G401 (cell line): ENCODE results near the gene TMEM186. TPM values are rescaled to one million over a fixed set of nuclear protein-coding genes. Genes with fewer than 3 reads are reported as not detected.
"Not testable (repeated sequence)": the region's sequence is repeated elsewhere in the genome, so short reads cannot be mapped to it uniquely, and the experiment has no call there.

Experiments
- DNase-seq: peaks from one replicate; pipeline ENCODE4 v3.0.0-alpha.2; 2015; ENCODE audit warnings: low spot score
- in situ Hi-C: cut with HindIII; loops from 2 replicates; pipeline ENCODE4 v1.10.0; 2016; ENCODE audit warnings: low sequenced_read_pairs, mixed read lengths
- total RNA-seq: library from RNA; depleted of rRNA; stranded (reverse); fragments of >200 nt; shearing (Covaris generic); gene quantifications from 2 replicates; pipeline ENCODE4 v1.2.3, GENCODE V29; 2014; rRNA removed

Gene TMEM186, protein sequence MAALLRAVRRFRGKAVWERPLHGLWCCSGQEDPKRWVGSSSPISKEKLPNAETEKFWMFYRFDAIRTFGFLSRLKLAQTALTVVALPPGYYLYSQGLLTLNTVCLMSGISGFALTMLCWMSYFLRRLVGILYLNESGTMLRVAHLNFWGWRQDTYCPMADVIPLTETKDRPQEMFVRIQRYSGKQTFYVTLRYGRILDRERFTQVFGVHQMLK
- 9.0 and 14.3 TPM in 2 replicates for total RNA-seq

GRCh38 chr16:8797364-8798173 is at the start of gene TMEM186, which contains the start of gene PMM2:
Gene TMEM186 (minus strand): TSS chr16:8797639. CDS start chr16:8797614, 25 bp downstream.
Gene PMM2 (plus strand): TSS chr16:8797839. CDS start chr16:8797883, 44 bp downstream.
- DNase-seq = peak; percentile 97
- in situ Hi-C loops = no loop called here

GRCh38 chr16:8847145-8847544 is 49.7 kb upstream of the TMEM186 start:
- in situ Hi-C loops = no loop called here
- DNase-seq = no peak

GRCh38 chr16:8846401-8846932 is 49.0 kb upstream of the TMEM186 start:
- in situ Hi-C loops = no loop called here
- no peak for DNase-seq

DNA sequence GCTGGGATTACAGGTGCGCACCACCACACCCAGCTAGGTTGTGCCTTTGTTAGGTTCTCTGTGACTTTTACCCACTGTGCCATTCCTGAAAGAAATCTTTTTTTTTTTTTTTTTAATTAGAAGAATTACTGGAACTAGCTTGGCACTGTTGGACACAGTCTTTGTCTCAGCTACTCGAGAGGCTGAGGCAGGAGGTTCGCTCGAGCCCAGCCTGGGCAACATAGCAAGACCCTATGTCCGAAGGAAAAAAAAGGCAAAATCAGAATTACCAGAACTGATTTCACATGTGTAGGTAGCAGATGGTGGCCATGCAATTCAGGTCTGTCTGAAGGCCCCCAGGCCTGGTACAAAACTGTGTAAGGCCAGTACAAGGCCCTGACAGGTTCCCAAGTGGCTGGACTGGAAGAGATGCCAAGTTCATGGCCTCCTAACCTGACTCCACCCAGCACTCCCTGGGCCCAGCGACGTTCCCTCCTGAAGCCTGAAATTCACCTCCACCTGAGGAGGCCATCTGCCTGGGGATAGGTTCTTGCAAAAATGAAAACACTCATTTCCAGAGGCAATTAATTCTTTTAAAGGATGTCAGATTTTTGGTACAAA is 48.4 kb upstream of the TMEM186 start:
- DNase-seq = no peak
- in situ Hi-C loops = no loop called here

- DNase-seq, in situ Hi-C loops: not testable (repeated sequence)
Observed at GRCh38 chr16:8843296-8843695, 45.9 kb upstream of the TMEM186 start.

- in situ Hi-C loops, DNase-seq: not testable (repeated sequence)
Observed at GRCh38 chr16:8842016-8842415, 44.6 kb upstream of the TMEM186 start.

- in situ Hi-C loops, DNase-seq: not testable (repeated sequence)
Observed at GRCh38 chr16:8837594-8837993, 40.2 kb upstream of the TMEM186 start.

DNA sequence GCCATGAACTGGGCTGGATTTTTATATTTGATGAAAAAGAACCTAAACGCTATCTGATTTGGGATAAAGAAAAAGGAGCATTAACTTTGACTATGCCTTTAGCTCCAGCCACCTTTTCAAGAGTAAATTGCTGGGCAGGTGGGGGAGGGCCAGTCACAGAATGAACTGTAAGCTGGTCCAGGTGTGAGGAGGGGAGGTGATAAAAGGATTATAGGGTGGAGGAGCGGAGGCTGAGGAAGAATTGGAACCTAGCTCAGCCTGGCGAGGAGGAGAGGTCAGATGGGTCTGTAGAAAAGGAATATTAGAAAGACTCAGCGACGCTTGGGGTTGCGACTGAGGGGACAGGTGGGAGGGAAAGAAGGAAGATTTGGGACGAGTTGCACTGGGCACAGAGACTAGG is 39.4 kb upstream of the TMEM186 start:
- not testable (repeated sequence) for DNase-seq

GRCh38 chr16:8832717-8833105 is 35.3 kb upstream of the TMEM186 start:
- DNase-seq = no peak
- in situ Hi-C loops = no loop called here

More for the DNA sequence above, 39.4 kb upstream of the TMEM186 start:
- in situ Hi-C loops = not testable (repeated sequence)

GRCh38 chr16:8831871-8832716 is 34.7 kb upstream of the TMEM186 start:
- no peak for DNase-seq
- in situ Hi-C loops = no loop called here

- no peak for DNase-seq
- in situ Hi-C loops = no loop called here
Observed at GRCh38 chr16:8831450-8831849, 34.0 kb upstream of the TMEM186 start.

DNA sequence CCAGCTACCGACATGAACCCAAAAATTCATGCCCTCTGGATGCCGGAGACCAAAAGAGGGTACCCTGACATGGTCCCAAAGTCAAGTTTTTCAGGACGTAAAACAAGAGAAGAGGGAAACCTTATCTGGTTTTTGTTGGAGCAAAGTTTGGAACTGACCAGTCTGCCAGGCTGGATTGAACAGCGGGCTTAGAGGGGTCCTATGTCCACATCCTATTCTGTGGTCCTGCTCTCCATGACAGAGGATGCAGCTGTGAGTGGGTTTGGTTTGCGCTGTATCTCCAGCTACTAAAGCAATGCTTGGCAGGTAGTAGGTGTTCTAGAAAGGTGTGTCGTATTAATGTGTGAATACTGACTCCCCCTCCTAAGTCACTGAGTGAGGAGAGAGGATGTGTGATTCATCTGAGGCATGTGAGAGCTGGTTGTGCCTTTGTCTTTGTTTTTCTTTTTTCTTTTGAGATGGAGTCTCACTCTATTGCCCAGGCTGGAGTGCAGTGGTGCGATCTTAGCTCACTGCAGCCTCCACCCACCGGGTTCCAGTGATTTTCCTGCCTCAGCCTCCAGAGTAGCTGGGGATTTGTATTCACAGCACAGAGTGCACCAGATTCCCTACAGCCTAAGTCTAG is 31.2 kb upstream of the TMEM186 start:
- in situ Hi-C loops = no loop called here
- DNase-seq = no peak

DNA sequence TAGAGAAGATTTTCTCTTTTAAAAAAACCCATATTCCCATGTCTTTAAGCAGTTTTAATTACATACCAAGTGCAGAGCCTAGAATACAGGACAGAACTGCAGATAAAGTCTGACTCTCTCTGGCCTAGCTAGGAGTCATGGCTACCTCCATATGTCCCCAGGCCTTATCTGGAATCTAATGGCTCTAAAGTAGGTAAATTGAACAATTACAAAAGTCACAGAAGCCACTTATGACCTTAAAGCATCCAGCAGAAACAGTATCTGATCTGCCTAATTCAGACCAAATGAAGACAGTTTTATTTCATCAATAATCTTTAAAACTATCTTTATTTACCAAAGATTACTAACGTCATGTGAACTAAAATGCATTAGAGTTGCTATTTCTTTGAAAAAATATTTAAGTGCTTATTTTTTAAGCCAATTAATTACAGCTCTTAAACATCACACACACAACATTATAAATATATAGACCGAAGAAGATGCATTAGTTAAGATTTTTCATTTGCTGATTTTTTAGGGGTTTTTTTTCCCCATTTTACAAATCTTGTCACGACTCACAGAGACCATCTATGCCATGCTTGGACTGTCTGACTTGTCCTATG is 28.9 kb upstream of the TMEM186 start:
- in situ Hi-C loops = no loop called here

DNA sequence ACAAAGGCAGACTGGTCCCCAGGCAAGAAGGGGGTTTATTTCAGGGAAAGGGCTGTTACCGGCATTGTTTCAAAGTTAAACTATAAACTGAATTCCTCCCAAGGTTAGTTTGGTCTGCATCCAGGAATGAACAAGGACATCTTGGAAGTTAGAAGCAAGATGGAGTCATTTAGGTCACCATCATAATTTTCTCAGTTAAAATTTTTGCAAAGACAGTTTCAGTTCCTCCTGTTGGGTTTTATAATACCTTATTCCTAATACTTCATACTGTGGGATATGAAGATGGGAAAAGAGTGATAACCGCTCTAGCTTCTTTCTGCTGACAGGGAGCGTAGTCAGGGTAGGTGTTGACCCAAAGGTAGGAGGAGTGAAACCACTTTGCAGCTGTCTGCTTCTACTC is 25.0 kb upstream of the TMEM186 start:
- DNase-seq = no peak
- in situ Hi-C loops = no loop called here

More for the DNA sequence above, 28.9 kb upstream of the TMEM186 start:
- no peak for DNase-seq

DNA sequence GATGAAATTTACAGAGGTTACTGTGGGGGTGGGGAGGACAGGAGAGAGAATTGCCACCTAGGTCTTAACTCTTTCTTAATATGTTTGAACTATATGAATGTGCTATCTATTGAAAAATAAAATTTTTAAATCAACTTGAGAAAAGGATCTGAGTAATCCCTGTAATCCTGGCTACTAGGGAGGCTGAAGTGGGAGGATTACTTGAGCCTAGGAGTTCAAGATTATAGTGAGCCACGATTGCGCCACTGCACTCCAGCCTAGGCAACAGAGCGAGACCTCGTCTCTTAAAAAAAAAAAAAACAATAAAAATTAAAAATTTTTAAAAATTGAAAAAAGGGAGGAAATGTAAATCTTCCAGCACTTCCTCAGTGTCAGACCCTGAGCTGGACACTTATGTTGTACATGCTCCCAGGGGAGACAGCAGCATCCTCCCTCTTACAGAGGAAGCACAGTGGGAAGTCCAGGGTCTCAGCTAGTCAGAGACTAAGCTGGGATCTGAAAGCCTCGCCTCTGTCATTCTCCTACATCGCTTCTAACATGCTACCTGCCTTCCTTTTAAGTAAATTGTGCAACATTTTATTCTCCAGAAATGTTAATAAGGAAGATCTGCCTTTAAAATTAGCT is 22.1 kb upstream of the TMEM186 start:
- no peak for DNase-seq
- in situ Hi-C loops = no loop called here

DNA sequence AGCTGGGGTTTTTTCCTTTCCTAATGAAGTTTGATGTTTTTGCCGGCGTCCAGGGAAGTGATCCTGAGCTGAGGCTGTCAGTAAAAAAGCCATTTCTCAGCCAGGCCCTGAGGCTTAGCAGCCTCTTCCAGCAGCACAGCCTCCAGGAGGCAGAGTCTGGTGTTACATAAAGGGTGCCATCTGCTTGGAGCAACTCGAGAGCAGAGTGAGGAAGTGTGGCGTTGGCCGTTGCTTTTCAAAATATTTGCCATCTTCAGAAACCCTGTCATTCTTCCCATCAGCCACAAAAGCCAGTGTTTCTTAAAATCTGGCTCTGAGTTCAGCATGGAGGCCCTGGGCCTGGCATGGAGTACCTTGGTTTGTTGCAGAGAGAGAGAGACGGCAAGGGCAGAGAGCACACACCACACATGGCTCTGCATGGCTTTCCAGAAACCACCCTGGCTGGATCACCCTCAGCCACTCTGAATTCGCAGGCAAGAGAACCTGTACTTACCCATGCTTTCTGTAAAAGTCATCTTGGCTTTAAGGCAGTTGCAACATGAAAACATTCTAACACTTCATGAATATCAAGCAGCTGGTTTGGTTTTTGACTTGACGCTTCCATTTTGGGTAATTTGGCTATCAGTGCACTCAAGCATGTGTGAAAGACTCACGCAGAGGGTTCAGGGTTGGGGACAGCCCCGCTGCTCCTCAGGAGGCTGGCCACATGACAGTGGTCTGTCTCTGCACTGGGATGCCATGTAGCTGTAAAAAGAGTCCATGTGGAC is 21.2 kb upstream of the TMEM186 start:
- DNase-seq = peak; percentile 34
- in situ Hi-C loops = no loop called here
